Activated CD4-positive, alpha-beta T cell treated with anti-CD3 and anti-CD28 coated beads for 36 hours (primary cell): ENCODE results near the gene IFT80. TPM values are rescaled to one million over a fixed set of nuclear protein-coding genes. Genes with fewer than 3 reads are reported as not detected.

Experiments used
- ATAC-seq: fragments of 200-7000 bp; cut with Tn5 transposase; one replicate; pipeline ENCODE4 v1.10.0; 2021; ENCODE audit warnings: mild to moderate bottlenecking, moderate library complexity
- CTCF ChIA-PET: fragments of 350-600 bp; sonication (Branson Sonifier 250); formaldehyde crosslinking; loops from one replicate; lab custom pipeline; 2021; ENCODE audit warnings: antibody characterized with exemption; lab: Charles Lee
- POLR2A ChIA-PET: fragments of 350-600 bp; sonication (Branson Sonifier 250); formaldehyde crosslinking; loops from one replicate; lab custom pipeline; 2021; ENCODE audit warnings: antibody characterized with exemption, inconsistent platforms; lab: Charles Lee
- DNase-seq: peaks from one replicate; pipeline ENCODE4 v3.0.0-alpha.2; 2020
- H3K27ac Mint-ChIP-seq: one replicate; pipeline ENCODE4 v1.8.0; 2021; ENCODE audit warnings: mixed read lengths
- H3K27me3 Mint-ChIP-seq: one replicate; pipeline ENCODE4 v1.8.0; 2021; ENCODE audit warnings: mixed read lengths
- H3K36me3 Mint-ChIP-seq: one replicate; pipeline ENCODE4 v1.8.0; 2021; ENCODE audit warnings: low read depth, mixed read lengths
- H3K4me1 Mint-ChIP-seq: one replicate; pipeline ENCODE4 v1.8.0; 2021; ENCODE audit warnings: mixed read lengths
- H3K4me3 Mint-ChIP-seq: one replicate; pipeline ENCODE4 v1.8.0; 2021; ENCODE audit warnings: mild to moderate bottlenecking, moderate library complexity, mixed read lengths
- H3K9me3 Mint-ChIP-seq: one replicate; pipeline ENCODE4 v1.8.0; 2021; ENCODE audit warnings: low read depth, mixed read lengths
- intact Hi-C, 2 experiments: fragments of 100-400 bp; cut with DNase I in 1 of 2; cut with micrococcal nuclease in 1 of 2; formaldehyde crosslinking; loops; one replicate each; pipeline versions ENCODE4 v1.14.2 to v1.15.1; 2022 to 2024; cut with DNase I, micrococcal nuclease
- total RNA-seq, 2 experiments: library from RNA; stranded (reverse); gene quantifications; one replicate each; pipeline ENCODE4 v1.2.3, GENCODE V29; 2021

IFT80 gene
- total RNA-seq, 2 experiments from 2014 or later = 15.0 to 18.1 TPM

GRCh38 chr3:160381470-160381869, 17.6 kb downstream of the IFT80 start:
- Mint-ChIP-seq H3K9me3 (no peaks in the 10 kb centered on the region), H3K27me3 (no peaks in the 10 kb centered on the region), H3K27ac (no peak overlapping the region), H3K36me3 (peaks cover 6% of the 10 kb centered on the region), H3K4me1 (peaks cover 12% of the 10 kb centered on the region), H3K4me3 (no peak overlapping the region)
- DNase-seq (no peak), ATAC-seq (no peak)
- ChIA-PET CTCF (interaction anchor here (0.8 to 1.9 kb wide), 2 partner anchors 11 to 496 kb away, joined by 3 to 5 read pairs; no protein-coding TSS in a partner anchor), POLR2A (no interaction called here)
- intact Hi-C loops = no loop called here

- Mint-ChIP-seq H3K4me3 (no peak overlapping the region), H3K27ac (no peak overlapping the region), H3K36me3 (peaks cover 10% of the 10 kb centered on the region), H3K4me1 (peaks cover 8% of the 10 kb centered on the region), H3K27me3 (no peaks in the 10 kb centered on the region), H3K9me3 (no peaks in the 10 kb centered on the region)
- DNase-seq = no peak
- ChIA-PET POLR2A (no interaction called here), CTCF (no interaction called here)
- intact Hi-C loops = no loop called here
- ATAC-seq = no peak
Observed at GRCh38 chr3:160379628-160380214, 19.3 kb downstream of the IFT80 start.

- intact Hi-C loops = no loop called here
- ChIA-PET CTCF (interaction anchor here (0.5 to 1.5 kb wide), 2 partner anchors 63 to 1533 kb away, joined by 3 read pairs; no protein-coding TSS in a partner anchor), POLR2A (no interaction called here)
- Mint-ChIP-seq H3K36me3 (peaks cover 20% of the 10 kb centered on the region), H3K4me3 (no peak overlapping the region), H3K9me3 (no peaks in the 10 kb centered on the region), H3K4me1 (peaks cover 8% of the 10 kb centered on the region), H3K27me3 (no peaks in the 10 kb centered on the region), H3K27ac (no peak overlapping the region)
- ATAC-seq (no peak), DNase-seq (no peak)
Observed at GRCh38 chr3:160378331-160379109, 20.5 kb downstream of the IFT80 start.

GRCh38 chr3:160376681-160377080, 22.3 kb downstream of the IFT80 start:
- ATAC-seq (no peak), DNase-seq (no peak)
- no peaks in the 10 kb centered on the region for H3K27me3 Mint-ChIP-seq
- H3K27ac Mint-ChIP-seq = no peak overlapping the region
- peaks cover 4% of the 10 kb centered on the region for H3K4me1 Mint-ChIP-seq
- H3K36me3 Mint-ChIP-seq = peaks cover 19% of the 10 kb centered on the region
- ChIA-PET POLR2A (no interaction called here), CTCF (no interaction called here)
- H3K9me3 Mint-ChIP-seq = no peaks in the 10 kb centered on the region
- intact Hi-C loops = no loop called here
- no peak overlapping the region for H3K4me3 Mint-ChIP-seq

DNA sequence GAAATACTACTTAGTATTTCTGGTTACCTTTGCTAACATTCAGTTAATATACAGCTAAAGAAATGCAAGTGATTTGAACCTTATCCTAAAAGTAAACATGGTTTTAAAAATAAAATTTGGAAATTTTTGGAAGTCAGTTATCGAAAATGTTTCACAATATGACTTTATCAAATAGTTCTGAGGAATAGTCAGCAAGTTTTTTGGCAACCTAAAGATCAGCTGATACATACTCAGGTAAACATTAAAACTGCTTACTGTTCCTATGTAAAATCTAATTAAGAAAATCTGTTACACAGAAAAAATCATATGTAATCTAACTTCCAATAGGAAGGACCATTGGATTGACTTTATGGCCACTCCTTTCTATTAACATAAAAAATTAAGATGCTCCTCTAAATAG, 24.1 kb downstream of the IFT80 start:
- POLR2A ChIA-PET = no interaction called here
- CTCF ChIA-PET = interaction anchor here (0.7 kb wide), 1 partner anchor 603 kb away, joined by 4 read pairs; no protein-coding TSS in a partner anchor
- intact Hi-C loops = no loop called here
- DNase-seq (no peak), ATAC-seq (no peak)
- H3K36me3 Mint-ChIP-seq = peaks cover 19% of the 10 kb centered on the region
- no peak overlapping the region for H3K4me3 Mint-ChIP-seq
- peaks cover 16% of the 10 kb centered on the region for H3K4me1 Mint-ChIP-seq
- no peak overlapping the region for H3K27ac Mint-ChIP-seq
- no peaks in the 10 kb centered on the region for H3K9me3 Mint-ChIP-seq
- H3K27me3 Mint-ChIP-seq = no peaks in the 10 kb centered on the region

DNA sequence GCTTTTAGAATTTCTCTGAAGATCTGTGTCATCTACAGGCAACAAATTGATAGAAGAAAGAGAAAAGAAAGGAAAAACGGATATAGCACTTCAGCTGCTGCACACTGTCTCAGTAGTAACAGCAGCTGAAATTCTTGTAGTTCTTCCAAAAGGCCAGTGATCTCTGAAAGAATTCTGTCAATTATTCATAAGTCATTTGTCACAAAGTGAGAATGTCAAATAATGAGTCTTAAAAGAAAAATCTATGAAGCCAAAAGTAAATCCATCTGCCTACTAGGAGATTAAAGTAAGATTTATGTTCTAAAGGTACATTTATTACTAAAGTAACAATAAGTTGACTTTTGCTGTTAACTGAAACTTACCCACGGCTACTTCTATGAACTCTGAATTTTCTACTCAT, 24.6 kb downstream of the IFT80 start:
- peaks cover 19% of the 10 kb centered on the region for H3K4me1 Mint-ChIP-seq
- POLR2A ChIA-PET = no interaction called here
- H3K36me3 Mint-ChIP-seq = peaks cover 19% of the 10 kb centered on the region
- DNase-seq = no peak
- no peaks in the 10 kb centered on the region for H3K27me3 Mint-ChIP-seq
- H3K9me3 Mint-ChIP-seq = no peaks in the 10 kb centered on the region
- H3K4me3 Mint-ChIP-seq = no peak overlapping the region
- intact Hi-C loops = no loop called here
- H3K27ac Mint-ChIP-seq = no peak overlapping the region
- ATAC-seq = no peak
- CTCF ChIA-PET = interaction anchor here (0.7 kb wide), 1 partner anchor 602 kb away, joined by 4 read pairs; no protein-coding TSS in a partner anchor

DNA sequence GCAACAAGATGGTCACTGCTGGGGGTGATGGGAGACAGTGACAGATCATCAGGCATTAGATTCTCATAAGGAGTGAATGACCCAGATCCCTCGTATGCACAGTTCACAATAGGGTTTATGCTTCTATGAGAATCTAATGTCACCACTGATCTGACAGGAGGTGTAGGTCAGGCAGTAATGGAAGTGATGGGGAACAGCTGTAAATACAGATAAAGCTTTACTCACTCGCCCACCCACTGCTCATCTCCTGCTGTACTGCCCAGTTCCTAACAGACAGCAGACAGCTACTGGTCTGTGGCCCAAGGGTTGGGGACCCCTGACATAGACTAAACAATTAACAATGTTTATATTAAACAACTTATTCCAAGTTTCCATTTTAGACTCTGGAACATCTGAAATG, 25.4 kb downstream of the IFT80 start:
- H3K4me1 Mint-ChIP-seq = peaks cover 19% of the 10 kb centered on the region
- no peaks in the 10 kb centered on the region for H3K27me3 Mint-ChIP-seq
- CTCF ChIA-PET = interaction anchor here (0.7 to 0.8 kb wide), 2 partner anchors 63 to 91 kb away, joined by 3 read pairs; no protein-coding TSS in a partner anchor
- POLR2A ChIA-PET = no interaction called here
- no peaks in the 10 kb centered on the region for H3K9me3 Mint-ChIP-seq
- ATAC-seq = no peak
- intact Hi-C loops = no loop called here
- H3K4me3 Mint-ChIP-seq = no peak overlapping the region
- DNase-seq = no peak
- H3K36me3 Mint-ChIP-seq = peaks cover 19% of the 10 kb centered on the region
- no peak overlapping the region for H3K27ac Mint-ChIP-seq

DNA sequence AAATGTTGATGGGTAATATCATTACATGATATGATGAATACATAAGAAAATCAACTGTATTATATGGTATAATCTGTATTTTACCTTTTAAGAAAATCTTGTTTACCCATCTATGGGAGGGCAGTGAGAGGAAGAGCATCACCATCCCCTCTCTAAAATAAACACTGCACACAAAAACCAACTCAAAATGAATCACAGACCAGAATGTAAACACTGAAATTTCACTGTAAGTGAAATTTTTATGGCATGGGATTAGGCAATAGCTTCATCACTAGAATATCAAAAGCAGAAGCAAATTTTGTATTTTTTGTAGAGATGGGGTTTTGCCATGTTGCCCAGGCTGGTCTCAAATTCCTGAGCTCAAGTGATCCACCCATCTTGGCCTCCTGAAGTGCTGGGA, 26.2 kb downstream of the IFT80 start:
- no peak overlapping the region for H3K4me3 Mint-ChIP-seq
- intact Hi-C loops = no loop called here
- no peaks in the 10 kb centered on the region for H3K9me3 Mint-ChIP-seq
- H3K36me3 Mint-ChIP-seq = peaks cover 19% of the 10 kb centered on the region
- no peak for ATAC-seq
- H3K27ac Mint-ChIP-seq = no peak overlapping the region
- ChIA-PET CTCF (no interaction called here), POLR2A (no interaction called here)
- no peaks in the 10 kb centered on the region for H3K27me3 Mint-ChIP-seq
- DNase-seq = no peak
- peaks cover 19% of the 10 kb centered on the region for H3K4me1 Mint-ChIP-seq

GRCh38 chr3:160370987-160371857, 27.8 kb downstream of the IFT80 start:
- Mint-ChIP-seq H3K27ac (no peak overlapping the region), H3K27me3 (no peaks in the 10 kb centered on the region), H3K4me1 (peaks cover 19% of the 10 kb centered on the region), H3K36me3 (peaks cover 22% of the 10 kb centered on the region), H3K9me3 (no peaks in the 10 kb centered on the region), H3K4me3 (no peak overlapping the region)
- DNase-seq (no peak), ATAC-seq (no peak)
- ChIA-PET POLR2A (no interaction called here), CTCF (interaction anchor here (0.7 to 1.4 kb wide), 3 partner anchors 14 to 155 kb away, joined by 3 read pairs; no protein-coding TSS in a partner anchor)
- intact Hi-C loops = no loop called here

GRCh38 chr3:160369784-160370183, 29.2 kb downstream of the IFT80 start:
- CTCF ChIA-PET = interaction anchor here (1.0 to 1.4 kb wide), 3 partner anchors 11 to 154 kb away, joined by 3 to 5 read pairs (median 3); partner anchors contain the start of gene TRIM59
- intact Hi-C loops = no loop called here
- Mint-ChIP-seq H3K36me3 (peaks cover 24% of the 10 kb centered on the region), H3K27me3 (no peaks in the 10 kb centered on the region), H3K9me3 (no peaks in the 10 kb centered on the region), H3K4me3 (no peak overlapping the region), H3K4me1 (peaks cover 19% of the 10 kb centered on the region), H3K27ac (no peak overlapping the region)
- POLR2A ChIA-PET = no interaction called here
- ATAC-seq (no peak), DNase-seq (no peak)

DNA sequence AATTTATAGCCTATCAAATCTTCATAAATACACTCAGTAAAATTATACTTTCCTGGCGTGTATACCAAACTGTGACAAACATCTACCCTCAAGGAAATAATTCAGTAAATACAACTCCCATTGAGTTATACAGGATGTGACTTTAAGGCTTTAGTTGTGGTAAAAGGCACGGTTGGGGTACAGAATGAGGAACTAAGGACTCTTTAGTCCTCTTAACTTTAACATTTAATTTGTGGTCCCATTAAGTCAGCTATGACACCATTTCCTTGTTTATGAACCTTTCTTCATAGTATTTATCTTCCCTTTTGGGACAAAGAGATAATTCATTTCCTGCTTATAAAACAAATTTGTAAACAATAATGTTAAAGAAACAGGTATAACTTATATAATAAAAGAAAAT, 30.2 kb downstream of the IFT80 start:
- no peak overlapping the region for H3K27ac Mint-ChIP-seq
- peaks cover 23% of the 10 kb centered on the region for H3K36me3 Mint-ChIP-seq
- H3K27me3 Mint-ChIP-seq = no peaks in the 10 kb centered on the region
- H3K9me3 Mint-ChIP-seq = no peaks in the 10 kb centered on the region
- ChIA-PET CTCF (interaction anchor here (1.0 kb wide), 1 partner anchor 81 kb away, joined by 3 read pairs; the partner anchor contains the start of gene TRIM59), POLR2A (no interaction called here)
- ATAC-seq (no peak), DNase-seq (no peak)
- no peak overlapping the region for H3K4me3 Mint-ChIP-seq
- peaks cover 19% of the 10 kb centered on the region for H3K4me1 Mint-ChIP-seq
- intact Hi-C loops = no loop called here
